ENCODE results near the gene TFPI2.

TFPI2 gene

DNA sequence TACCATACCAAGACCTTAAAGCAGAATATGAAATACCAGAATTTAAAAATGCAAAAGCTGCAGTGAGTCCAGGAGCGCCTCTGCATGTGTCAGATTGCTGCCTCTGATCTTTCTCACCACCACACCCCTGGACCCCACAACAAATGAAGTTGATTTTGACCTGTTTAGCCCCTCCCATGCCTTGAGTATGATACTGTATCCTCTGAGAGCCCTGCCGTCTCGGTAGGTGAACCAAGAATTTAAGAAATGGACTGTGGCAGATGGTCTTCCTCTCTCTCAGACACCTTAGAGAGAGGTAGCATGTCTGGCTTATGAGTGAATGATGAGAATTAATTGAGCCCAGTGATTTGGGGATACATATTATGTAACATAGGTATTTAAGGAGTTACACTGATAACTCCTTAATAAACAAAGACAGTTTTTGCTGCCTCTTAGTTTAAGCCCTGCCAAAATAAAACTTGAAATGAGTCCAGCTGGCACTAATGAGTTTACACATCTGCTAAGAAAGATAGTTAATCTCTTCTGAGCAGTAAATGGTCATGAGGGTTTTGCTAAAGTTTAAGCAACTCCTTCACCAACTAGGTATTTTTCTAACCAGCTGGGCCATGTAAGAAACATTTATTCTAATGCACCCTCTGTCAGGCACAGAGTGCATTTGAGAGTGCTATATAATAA is 4.5 kb upstream of the TFPI2 start:
- DNase-seq = no peak
- Mint-ChIP-seq H3K27ac (no peak overlapping the region), H3K27me3 (peaks cover 15 to 41% of the 10 kb centered on the region in 2 donors), H3K36me3 (ENCODE audit: insufficient read depth) (no peaks in the 10 kb centered on the region), H3K9me3 (no peaks in the 10 kb centered on the region), H3K4me1 (ENCODE audit: low read depth in 2 of 2) (peaks cover 3% of the 10 kb centered on the region in 2 donors), H3K4me3 (no peak overlapping the region)
- ATAC-seq (replicated peaks) = no peak

DNA sequence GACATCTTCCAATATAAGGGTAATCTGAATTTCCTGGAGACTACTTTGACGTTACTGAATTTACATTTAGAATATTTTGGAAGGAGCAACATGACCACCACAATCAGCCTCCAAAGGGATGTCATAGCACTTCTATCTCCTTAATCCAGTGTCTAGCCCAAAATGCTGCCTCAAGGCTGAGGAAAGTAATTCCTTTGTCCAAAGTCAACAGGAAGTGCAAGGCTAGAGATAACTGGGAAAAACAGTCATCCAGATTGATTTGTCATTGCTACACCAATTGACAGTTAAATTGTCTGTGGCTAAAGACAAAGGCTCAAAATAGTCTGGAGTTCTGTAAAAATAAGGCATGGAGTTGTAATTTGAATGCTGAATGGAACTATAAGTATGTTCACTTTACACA is 3.9 kb upstream of the TFPI2 start:
- Mint-ChIP-seq H3K27ac (no peak overlapping the region), H3K36me3 (ENCODE audit: insufficient read depth) (no peaks in the 10 kb centered on the region), H3K4me1 (ENCODE audit: low read depth in 2 of 2) (peaks cover 7 to 9% of the 10 kb centered on the region in 2 donors), H3K27me3 (peaks cover 21 to 41% of the 10 kb centered on the region in 2 donors), H3K9me3 (no peaks in the 10 kb centered on the region), H3K4me3 (no peak overlapping the region)
- no peak for DNase-seq
- ATAC-seq (replicated peaks) = no peak

- ATAC-seq (replicated peaks) (no peak), DNase-seq (no peak)
- Mint-ChIP-seq H3K27me3 (peaks cover 39 to 57% of the 10 kb centered on the region in 2 donors), H3K4me3 (peak overlapping the region; percentile 41 to 76), H3K27ac (no peak overlapping the region), H3K9me3 (no peaks in the 10 kb centered on the region), H3K36me3 (ENCODE audit: insufficient read depth) (no peaks in the 10 kb centered on the region), H3K4me1 (ENCODE audit: low read depth in 2 of 2) (peaks cover 7 to 9% of the 10 kb centered on the region in 2 donors)
Measured at GRCh38 chr7:93890041-93890463, 501 bp downstream of the TFPI2 start.

GRCh38 chr7:93889261-93889660 is 1.3 kb downstream of the TFPI2 start:
- peaks cover 39 to 56% of the 10 kb centered on the region in 2 donors for H3K27me3 Mint-ChIP-seq
- peaks cover 7 to 9% of the 10 kb centered on the region in 2 donors for H3K4me1 Mint-ChIP-seq (ENCODE audit: low read depth in 2 of 2)
- no peaks in the 10 kb centered on the region for H3K36me3 Mint-ChIP-seq (ENCODE audit: insufficient read depth)
- no peak overlapping the region for H3K27ac Mint-ChIP-seq
- ATAC-seq (replicated peaks) (no peak), DNase-seq (no peak)
- H3K4me3 Mint-ChIP-seq = no peak overlapping the region
- H3K9me3 Mint-ChIP-seq = no peaks in the 10 kb centered on the region

GRCh38 chr7:93884541-93884940 is 6.0 kb downstream of the TFPI2 start:
- Mint-ChIP-seq H3K27ac (no peak overlapping the region), H3K4me1 (ENCODE audit: low read depth in 2 of 2) (peaks cover 0 to under 1% of the 10 kb centered on the region in 2 donors), H3K9me3 (peaks cover 0 to 2% of the 10 kb centered on the region in 2 donors), H3K27me3 (peaks cover 18 to 19% of the 10 kb centered on the region in 2 donors), H3K4me3 (no peak overlapping the region), H3K36me3 (ENCODE audit: insufficient read depth) (no peaks in the 10 kb centered on the region)
- no peak for ATAC-seq (replicated peaks)
- DNase-seq = no peak

- Mint-ChIP-seq H3K36me3 (ENCODE audit: insufficient read depth) (no peaks in the 10 kb centered on the region), H3K4me1 (ENCODE audit: low read depth in 2 of 2) (no peaks in the 10 kb centered on the region), H3K27me3 (peaks cover 12 to 13% of the 10 kb centered on the region in 2 donors), H3K27ac (no peak overlapping the region), H3K9me3 (peaks cover 0 to 4% of the 10 kb centered on the region in 2 donors), H3K4me3 (no peak overlapping the region)
- DNase-seq (no peak), ATAC-seq (replicated peaks) (no peak)
Measured at GRCh38 chr7:93883917-93884345, 6.6 kb downstream of the TFPI2 start.

GRCh38 chr7:93883078-93883916 is 7.3 kb downstream of the TFPI2 start:
- no peaks in the 10 kb centered on the region for H3K36me3 Mint-ChIP-seq (ENCODE audit: insufficient read depth)
- H3K27ac Mint-ChIP-seq = no peak overlapping the region
- no peak for ATAC-seq (replicated peaks)
- H3K4me3 Mint-ChIP-seq = no peak overlapping the region
- H3K4me1 Mint-ChIP-seq (ENCODE audit: low read depth in 2 of 2) = no peaks in the 10 kb centered on the region
- H3K27me3 Mint-ChIP-seq = peaks cover 5 to 7% of the 10 kb centered on the region in 2 donors
- peaks cover 0 to 4% of the 10 kb centered on the region in 2 donors for H3K9me3 Mint-ChIP-seq
- DNase-seq = no peak

GRCh38 chr7:93882468-93882867 is 8.1 kb downstream of the TFPI2 start:
- Mint-ChIP-seq H3K27me3 (no peaks in the 10 kb centered on the region), H3K4me3 (no peak overlapping the region), H3K27ac (no peak overlapping the region), H3K36me3 (ENCODE audit: insufficient read depth) (no peaks in the 10 kb centered on the region), H3K4me1 (ENCODE audit: low read depth in 2 of 2) (no peaks in the 10 kb centered on the region), H3K9me3 (peaks cover 0 to 4% of the 10 kb centered on the region in 2 donors)
- no peak for DNase-seq
- no peak for ATAC-seq (replicated peaks)

GRCh38 chr7:93879356-93879755 is 11.2 kb downstream of the TFPI2 start:
- Mint-ChIP-seq H3K4me3 (no peak overlapping the region), H3K4me1 (ENCODE audit: low read depth in 2 of 2) (no peaks in the 10 kb centered on the region), H3K27ac (no peak overlapping the region), H3K27me3 (no peaks in the 10 kb centered on the region), H3K9me3 (peaks cover 0 to 4% of the 10 kb centered on the region in 2 donors), H3K36me3 (ENCODE audit: insufficient read depth) (no peaks in the 10 kb centered on the region)
- ATAC-seq (replicated peaks) = no peak
- DNase-seq = no peak

DNA sequence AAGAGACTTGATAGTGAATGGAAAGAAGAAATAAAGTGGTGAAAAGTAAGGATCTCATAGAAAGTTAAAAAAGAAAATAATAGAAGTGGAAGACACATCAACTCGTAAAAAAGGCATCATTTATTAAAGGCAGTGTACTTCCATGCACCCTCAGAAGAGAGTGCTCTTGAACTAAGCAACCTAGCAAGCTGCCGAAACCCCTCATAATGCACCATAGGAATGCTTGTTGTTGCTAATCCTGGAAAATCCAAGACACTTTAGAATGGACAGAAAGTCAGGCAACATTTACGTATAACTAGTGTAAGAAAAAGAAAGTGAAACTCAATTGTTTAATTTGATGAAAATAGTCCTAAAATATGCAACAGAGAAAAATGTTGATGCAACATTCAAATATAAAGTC is 12.8 kb downstream of the TFPI2 start:
- ATAC-seq (replicated peaks) (no peak), DNase-seq (no peak)
- no peaks in the 10 kb centered on the region for H3K36me3 Mint-ChIP-seq (ENCODE audit: insufficient read depth)
- H3K27me3 Mint-ChIP-seq = no peaks in the 10 kb centered on the region
- no peaks in the 10 kb centered on the region for H3K4me1 Mint-ChIP-seq (ENCODE audit: low read depth in 2 of 2)
- peaks cover 0 to 5% of the 10 kb centered on the region in 2 donors for H3K9me3 Mint-ChIP-seq
- no peak overlapping the region for H3K4me3 Mint-ChIP-seq
- H3K27ac Mint-ChIP-seq = no peak overlapping the region

DNA sequence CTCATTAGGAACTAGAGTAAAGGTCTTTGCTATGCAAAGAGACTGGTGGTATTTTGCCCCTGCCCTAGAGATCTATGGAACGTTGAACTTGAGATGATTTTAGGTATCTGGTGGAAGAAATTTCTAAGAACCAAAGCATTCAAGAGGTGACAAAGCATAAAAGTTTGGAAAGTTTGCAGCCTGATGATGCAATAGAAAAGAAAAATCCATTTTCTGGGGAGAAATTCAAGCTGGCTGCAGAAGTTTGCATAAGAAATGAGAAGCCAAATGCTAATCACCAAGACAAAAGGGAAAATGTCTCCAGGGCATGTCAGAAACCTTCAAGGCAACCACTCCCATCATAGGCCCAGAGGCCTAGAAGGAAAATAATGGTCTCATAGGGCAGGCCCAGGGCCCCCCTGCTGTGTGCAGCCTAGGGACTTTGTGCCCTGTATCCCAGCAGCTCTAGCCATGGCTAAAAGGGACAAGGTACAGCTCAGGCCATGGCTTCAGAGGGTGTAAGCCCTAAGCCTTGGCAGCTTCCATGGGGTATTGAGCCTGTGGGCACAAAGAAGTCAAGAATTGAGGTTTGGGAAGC is 16.5 kb downstream of the TFPI2 start:
- DNase-seq = no peak
- H3K27me3 Mint-ChIP-seq = no peaks in the 10 kb centered on the region
- peaks cover 0 to 1% of the 10 kb centered on the region in 2 donors for H3K9me3 Mint-ChIP-seq
- H3K36me3 Mint-ChIP-seq (ENCODE audit: insufficient read depth) = no peaks in the 10 kb centered on the region
- H3K4me3 Mint-ChIP-seq = no peak overlapping the region
- H3K4me1 Mint-ChIP-seq (ENCODE audit: low read depth in 2 of 2) = no peaks in the 10 kb centered on the region
- no peak overlapping the region for H3K27ac Mint-ChIP-seq
- no peak for ATAC-seq (replicated peaks)

DNA sequence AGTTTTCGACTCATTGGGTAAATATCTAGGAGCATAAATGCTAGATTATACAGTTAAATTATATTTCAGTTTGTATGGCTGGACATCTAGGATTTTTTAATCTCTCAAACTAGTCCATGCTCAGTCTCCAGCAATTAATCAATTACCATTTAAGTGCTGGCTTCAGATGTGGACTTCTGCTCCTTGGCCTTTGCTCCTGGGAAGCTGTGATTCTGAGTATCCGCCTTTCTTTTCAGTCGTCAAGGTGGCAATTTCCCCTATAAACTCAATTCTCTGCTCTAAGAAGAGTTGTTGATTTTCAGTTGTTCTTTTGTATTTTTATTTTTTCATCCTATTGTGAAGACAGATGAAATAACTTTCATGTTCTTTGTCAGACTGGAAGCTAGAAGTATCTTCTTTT is 23.7 kb downstream of the TFPI2 start:
- ATAC-seq (replicated peaks) (no peak), DNase-seq (no peak)
- Mint-ChIP-seq H3K9me3 (no peaks in the 10 kb centered on the region), H3K4me1 (ENCODE audit: low read depth in 2 of 2) (no peaks in the 10 kb centered on the region), H3K27me3 (no peaks in the 10 kb centered on the region), H3K36me3 (ENCODE audit: insufficient read depth) (no peaks in the 10 kb centered on the region), H3K4me3 (no peak overlapping the region), H3K27ac (no peak overlapping the region)

DNA sequence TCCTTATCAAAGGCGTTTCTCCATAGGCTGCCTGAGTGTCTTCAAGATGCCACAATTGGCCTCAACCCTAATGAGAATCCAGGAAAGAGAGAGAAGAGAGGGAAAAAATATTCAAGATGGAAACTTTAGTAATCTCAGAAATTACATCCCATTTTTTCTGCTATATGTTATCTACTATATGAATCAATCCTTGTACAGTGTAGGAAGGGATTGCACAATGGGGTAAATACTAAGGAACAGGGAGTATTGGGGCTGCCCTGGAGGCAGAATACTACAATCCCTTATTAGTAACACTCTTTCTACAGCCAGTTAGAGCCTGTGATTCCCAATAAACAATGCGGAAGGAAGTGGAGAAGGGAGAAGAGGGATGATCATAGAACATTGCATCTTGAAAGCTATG is 27.9 kb downstream of the TFPI2 start:
- no peak overlapping the region for H3K4me3 Mint-ChIP-seq
- DNase-seq (no peak), ATAC-seq (replicated peaks) (no peak)
- no peaks in the 10 kb centered on the region for H3K27me3 Mint-ChIP-seq
- H3K9me3 Mint-ChIP-seq = no peaks in the 10 kb centered on the region
- H3K27ac Mint-ChIP-seq = no peak overlapping the region
- no peaks in the 10 kb centered on the region for H3K4me1 Mint-ChIP-seq (ENCODE audit: low read depth in 2 of 2)
- H3K36me3 Mint-ChIP-seq (ENCODE audit: insufficient read depth) = no peaks in the 10 kb centered on the region

All from effector memory CD8-positive, alpha-beta T cell (primary cell).